Measurements from ENCODE around the gene EVA1B.

DNA sequence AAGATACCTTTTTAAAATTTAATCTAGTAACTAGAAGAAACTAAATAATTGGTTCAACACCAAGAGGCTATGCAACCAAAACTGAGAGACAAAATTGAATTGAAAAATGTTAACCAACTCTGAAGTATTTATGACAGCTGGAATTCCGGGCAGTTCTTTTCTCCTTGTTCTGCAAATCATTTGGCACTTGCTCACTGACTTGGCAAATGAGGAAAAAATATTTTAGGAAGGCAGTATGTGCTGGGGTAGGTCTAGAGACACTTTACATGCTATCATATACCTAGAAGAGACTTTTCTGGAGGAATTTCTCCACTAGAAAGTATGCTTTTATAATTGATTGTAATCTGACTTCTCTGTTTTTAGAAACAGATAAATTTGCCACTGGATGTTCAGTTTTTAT lies 39.4 kb downstream of the EVA1B start:
- TF ChIP-seq NR2C2 (CRISPR knock-in tag; IDR thresholded peaks at IDR 0.05; ENCODE audit: borderline replicate concordance) (no peak), ASH2L (IDR thresholded peaks at IDR 0.05; ENCODE audit: insufficient read length, low read depth, low read length) (no peak), REL (CRISPR knock-in tag; conservative IDR thresholded peaks at IDR 0.05) (no peak), ATRX (CRISPR knock-in tag; IDR thresholded peaks at IDR 0.05; ENCODE audit: borderline replicate concordance) (no peak), SRF (IDR thresholded peaks at IDR 0.05; ENCODE audit: low read depth, low read length) (no peak), CTCF (CRISPR knock-in tag; IDR thresholded peaks at IDR 0.05) (no peak)
- TF ChIP-seq, protein P1, sequence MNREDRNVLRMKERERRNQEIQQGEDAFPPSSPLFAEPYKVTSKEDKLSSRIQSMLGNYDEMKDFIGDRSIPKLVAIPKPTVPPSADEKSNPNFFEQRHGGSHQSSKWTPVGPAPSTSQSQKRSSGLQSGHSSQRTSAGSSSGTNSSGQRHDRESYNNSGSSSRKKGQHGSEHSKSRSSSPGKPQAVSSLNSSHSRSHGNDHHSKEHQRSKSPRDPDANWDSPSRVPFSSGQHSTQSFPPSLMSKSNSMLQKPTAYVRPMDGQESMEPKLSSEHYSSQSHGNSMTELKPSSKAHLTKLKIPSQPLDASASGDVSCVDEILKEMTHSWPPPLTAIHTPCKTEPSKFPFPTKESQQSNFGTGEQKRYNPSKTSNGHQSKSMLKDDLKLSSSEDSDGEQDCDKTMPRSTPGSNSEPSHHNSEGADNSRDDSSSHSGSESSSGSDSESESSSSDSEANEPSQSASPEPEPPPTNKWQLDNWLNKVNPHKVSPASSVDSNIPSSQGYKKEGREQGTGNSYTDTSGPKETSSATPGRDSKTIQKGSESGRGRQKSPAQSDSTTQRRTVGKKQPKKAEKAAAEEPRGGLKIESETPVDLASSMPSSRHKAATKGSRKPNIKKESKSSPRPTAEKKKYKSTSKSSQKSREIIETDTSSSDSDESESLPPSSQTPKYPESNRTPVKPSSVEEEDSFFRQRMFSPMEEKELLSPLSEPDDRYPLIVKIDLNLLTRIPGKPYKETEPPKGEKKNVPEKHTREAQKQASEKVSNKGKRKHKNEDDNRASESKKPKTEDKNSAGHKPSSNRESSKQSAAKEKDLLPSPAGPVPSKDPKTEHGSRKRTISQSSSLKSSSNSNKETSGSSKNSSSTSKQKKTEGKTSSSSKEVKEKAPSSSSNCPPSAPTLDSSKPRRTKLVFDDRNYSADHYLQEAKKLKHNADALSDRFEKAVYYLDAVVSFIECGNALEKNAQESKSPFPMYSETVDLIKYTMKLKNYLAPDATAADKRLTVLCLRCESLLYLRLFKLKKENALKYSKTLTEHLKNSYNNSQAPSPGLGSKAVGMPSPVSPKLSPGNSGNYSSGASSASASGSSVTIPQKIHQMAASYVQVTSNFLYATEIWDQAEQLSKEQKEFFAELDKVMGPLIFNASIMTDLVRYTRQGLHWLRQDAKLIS (CRISPR knock-in tag; IDR thresholded peaks at IDR 0.05) = no peak
- TF ChIP-seq, protein P2, sequence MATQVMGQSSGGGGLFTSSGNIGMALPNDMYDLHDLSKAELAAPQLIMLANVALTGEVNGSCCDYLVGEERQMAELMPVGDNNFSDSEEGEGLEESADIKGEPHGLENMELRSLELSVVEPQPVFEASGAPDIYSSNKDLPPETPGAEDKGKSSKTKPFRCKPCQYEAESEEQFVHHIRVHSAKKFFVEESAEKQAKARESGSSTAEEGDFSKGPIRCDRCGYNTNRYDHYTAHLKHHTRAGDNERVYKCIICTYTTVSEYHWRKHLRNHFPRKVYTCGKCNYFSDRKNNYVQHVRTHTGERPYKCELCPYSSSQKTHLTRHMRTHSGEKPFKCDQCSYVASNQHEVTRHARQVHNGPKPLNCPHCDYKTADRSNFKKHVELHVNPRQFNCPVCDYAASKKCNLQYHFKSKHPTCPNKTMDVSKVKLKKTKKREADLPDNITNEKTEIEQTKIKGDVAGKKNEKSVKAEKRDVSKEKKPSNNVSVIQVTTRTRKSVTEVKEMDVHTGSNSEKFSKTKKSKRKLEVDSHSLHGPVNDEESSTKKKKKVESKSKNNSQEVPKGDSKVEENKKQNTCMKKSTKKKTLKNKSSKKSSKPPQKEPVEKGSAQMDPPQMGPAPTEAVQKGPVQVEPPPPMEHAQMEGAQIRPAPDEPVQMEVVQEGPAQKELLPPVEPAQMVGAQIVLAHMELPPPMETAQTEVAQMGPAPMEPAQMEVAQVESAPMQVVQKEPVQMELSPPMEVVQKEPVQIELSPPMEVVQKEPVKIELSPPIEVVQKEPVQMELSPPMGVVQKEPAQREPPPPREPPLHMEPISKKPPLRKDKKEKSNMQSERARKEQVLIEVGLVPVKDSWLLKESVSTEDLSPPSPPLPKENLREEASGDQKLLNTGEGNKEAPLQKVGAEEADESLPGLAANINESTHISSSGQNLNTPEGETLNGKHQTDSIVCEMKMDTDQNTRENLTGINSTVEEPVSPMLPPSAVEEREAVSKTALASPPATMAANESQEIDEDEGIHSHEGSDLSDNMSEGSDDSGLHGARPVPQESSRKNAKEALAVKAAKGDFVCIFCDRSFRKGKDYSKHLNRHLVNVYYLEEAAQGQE (IDR thresholded peaks at IDR 0.05; ENCODE audit: borderline replicate concordance in 1 of 2, low read depth in 1 of 2, low read length in 2 of 2) = no peak
- TF ChIP-seq, protein P3, sequence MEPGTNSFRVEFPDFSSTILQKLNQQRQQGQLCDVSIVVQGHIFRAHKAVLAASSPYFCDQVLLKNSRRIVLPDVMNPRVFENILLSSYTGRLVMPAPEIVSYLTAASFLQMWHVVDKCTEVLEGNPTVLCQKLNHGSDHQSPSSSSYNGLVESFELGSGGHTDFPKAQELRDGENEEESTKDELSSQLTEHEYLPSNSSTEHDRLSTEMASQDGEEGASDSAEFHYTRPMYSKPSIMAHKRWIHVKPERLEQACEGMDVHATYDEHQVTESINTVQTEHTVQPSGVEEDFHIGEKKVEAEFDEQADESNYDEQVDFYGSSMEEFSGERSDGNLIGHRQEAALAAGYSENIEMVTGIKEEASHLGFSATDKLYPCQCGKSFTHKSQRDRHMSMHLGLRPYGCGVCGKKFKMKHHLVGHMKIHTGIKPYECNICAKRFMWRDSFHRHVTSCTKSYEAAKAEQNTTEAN (CRISPR knock-in tag; conservative IDR thresholded peaks at IDR 0.05) = no peak
